ENCODE data around the gene TMEM116.

TMEM116 gene

GRCh38 chr12:111893287-111893686 is 119.7 kb downstream of the TMEM116 start:
- no peak for DNase-seq (ENCODE audit: low read depth)

DNA sequence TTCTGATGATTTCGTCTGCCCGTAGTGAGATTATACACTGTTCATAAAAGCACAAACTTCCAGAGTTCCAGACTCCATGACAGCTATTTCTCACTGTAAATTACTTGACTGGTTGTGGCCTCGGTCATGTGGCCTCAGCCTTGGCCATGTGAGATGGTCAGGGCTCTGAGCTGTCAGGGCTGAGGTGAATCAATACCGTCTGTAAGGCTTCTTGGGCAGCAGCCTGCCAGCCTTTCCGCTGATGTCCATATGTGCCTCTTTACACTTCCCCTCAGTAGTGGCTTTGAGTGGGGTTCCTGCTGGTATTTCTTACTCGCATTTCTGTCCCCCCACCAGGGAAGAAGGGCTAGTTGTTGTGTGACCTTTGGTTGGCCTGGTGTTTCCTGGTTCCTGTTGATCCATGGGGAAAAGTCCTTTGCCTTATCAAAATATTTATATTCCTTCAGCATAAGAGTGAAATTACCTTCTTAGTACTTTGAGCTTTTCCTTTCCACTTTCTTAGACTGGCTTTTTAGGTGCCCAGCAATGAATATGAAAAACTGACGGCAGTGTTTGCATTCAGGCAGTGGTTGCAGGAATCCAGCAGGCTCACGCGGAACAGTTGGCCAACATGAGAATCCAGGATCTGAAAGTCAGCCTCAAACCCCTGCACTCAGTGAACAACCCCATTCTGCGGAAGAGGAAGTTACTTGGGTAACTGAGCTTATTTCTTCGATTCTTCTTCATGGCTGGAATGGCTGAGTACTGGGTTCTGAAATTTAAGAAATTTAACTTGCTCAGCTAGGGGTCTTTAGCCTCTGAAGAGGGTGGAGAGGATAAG is 124.8 kb downstream of the TMEM116 start:
- DNase-seq (ENCODE audit: low read depth): no peak

GRCh38 chr12:111886662-111887545 is 126.1 kb downstream of the TMEM116 start:
- DNase-seq (ENCODE audit: low read depth): no peak

- no peak for DNase-seq (ENCODE audit: low read depth)
Measured at GRCh38 chr12:111881716-111882115, 131.2 kb downstream of the TMEM116 start.

Data from activated T-cell treated with anti-CD3 and anti-CD28 coated beads for 1 hour (primary cell).